ENCODE data around the gene RBBP4.

DNA sequence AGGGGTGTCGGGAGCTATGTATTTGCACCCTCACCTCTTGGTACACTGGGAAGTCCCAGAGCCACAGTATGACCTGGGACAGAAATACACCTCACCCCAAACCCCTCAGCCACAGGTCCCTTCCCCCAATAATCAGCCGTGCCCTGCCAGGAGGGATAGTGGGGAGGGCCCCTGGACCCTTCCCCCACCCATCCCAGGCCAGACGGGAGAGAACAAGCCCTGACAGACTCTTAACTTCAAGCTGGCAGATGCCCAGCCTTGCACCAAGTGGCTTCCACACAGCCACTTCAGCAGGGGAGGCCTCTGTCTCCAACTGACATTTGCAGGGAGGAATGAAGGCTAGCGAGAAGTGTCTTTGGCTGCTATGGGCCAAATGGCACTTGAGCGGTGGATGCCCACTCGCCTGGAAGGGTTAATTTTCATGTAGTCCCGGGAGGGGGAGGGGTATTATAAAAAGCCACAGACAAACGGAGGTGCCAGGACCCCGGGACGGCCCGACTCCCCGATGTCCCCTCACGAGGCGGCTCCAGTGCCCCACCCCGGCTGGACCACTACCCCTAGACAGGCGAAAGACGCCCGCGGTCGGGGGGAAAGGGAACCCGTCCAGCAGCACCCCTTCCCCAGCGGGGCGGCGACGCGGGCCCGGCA is 51.1 kb downstream of the RBBP4 start:
- TF ChIP-seq CTCF (IDR thresholded peaks at IDR 0.05) (no peak), EZH2 (IDR thresholded peaks at IDR 0.05; ENCODE audit: borderline replicate concordance, insufficient read depth, low read depth, low read length, poor library complexity, severe bottlenecking) (no peak)

All from B cell (primary cell).